ENCODE measurements around the gene NSUN6. TPM values are rescaled to one million over a fixed set of nuclear protein-coding genes. Genes with fewer than 3 reads are reported as not detected.

NSUN6 gene
- total RNA-seq, 2 experiments from 2014 or later = 23.2 to 27.2 TPM

- no peak overlapping the region for H2AFZ ChIP-seq (ENCODE audit: low read length)
Measured at GRCh38 chr10:18549105-18549504, 102.3 kb downstream of the NSUN6 start.

GRCh38 chr10:18545621-18546305 lies 105.6 kb downstream of the NSUN6 start:
- Histone ChIP-seq H3K4me2 (ENCODE audit: low read length) (no peak overlapping the region), H3K36me3 (ENCODE audit: insufficient read depth, low read length) (peaks cover 80% of the 10 kb centered on the region), H3K79me2 (ENCODE audit: insufficient read depth, low read depth, low read length) (no peaks in the 10 kb centered on the region), H3K27ac (ENCODE audit: low read depth, low read length, poor library complexity, severe bottlenecking) (no peak overlapping the region), H3K9me3 (ENCODE audit: low read length) (no peaks in the 10 kb centered on the region), H3K9me2 (ENCODE audit: insufficient read depth, low read length) (no peaks in the 10 kb centered on the region; the same call in 1 of the 2 replicates), H4K20me1 (ENCODE audit: insufficient read depth, low read length) (no peaks in the 10 kb centered on the region), H3K4me3 (ENCODE audit: low read depth, low read length, poor library complexity, severe bottlenecking) (no peak overlapping the region), H3K4me1 (ENCODE audit: insufficient read depth, low read length, poor library complexity, severe bottlenecking) (no peaks in the 10 kb centered on the region), H2AFZ (ENCODE audit: low read length) (no peak overlapping the region)
- intact Hi-C loops (cut with micrococcal nuclease; ENCODE audit: unreplicated experiment) = no loop called here
- DNase-seq (ENCODE audit: low spot score) = no peak
- ChIA-PET CTCF (ENCODE audit: unreplicated experiment) (no interaction called here), POLR2A (no interaction called here)
- no TSS peak for BruUV-seq (replicated peaks)
- TF ChIP-seq CTCF (conservative IDR thresholded peaks at IDR 0.05; ENCODE audit: low read length) = no peak

More at GRCh38 chr10:18549105-18549504, 102.3 kb downstream of the NSUN6 start:
- Histone ChIP-seq H4K20me1 (ENCODE audit: insufficient read depth, low read length) (no peaks in the 10 kb centered on the region), H3K4me3 (ENCODE audit: low read depth, low read length, poor library complexity, severe bottlenecking) (no peak overlapping the region), H3K9me3 (ENCODE audit: low read length) (no peaks in the 10 kb centered on the region), H3K27ac (ENCODE audit: low read depth, low read length, poor library complexity, severe bottlenecking) (no peak overlapping the region), H3K4me2 (ENCODE audit: low read length) (no peak overlapping the region), H3K79me2 (ENCODE audit: insufficient read depth, low read depth, low read length) (no peaks in the 10 kb centered on the region), H3K9me2 (ENCODE audit: insufficient read depth, low read length) (no peaks in the 10 kb centered on the region), H3K4me1 (ENCODE audit: insufficient read depth, low read length, poor library complexity, severe bottlenecking) (no peaks in the 10 kb centered on the region), H3K36me3 (ENCODE audit: insufficient read depth, low read length) (peaks cover 73% of the 10 kb centered on the region)
- CTCF ChIA-PET (ENCODE audit: unreplicated experiment) = no interaction called here
- TF ChIP-seq EZH2phosphoT487 (IDR thresholded peaks at IDR 0.05; ENCODE audit: borderline replicate concordance, low read depth, low read length) = no peak
- no peak for TF ChIP-seq CTCF (conservative IDR thresholded peaks at IDR 0.05; ENCODE audit: low read length)
- BruUV-seq (replicated peaks) = no TSS peak
- DNase-seq (ENCODE audit: low spot score) = no peak
- POLR2A ChIA-PET = interaction anchor here (0.6 kb wide), 2 partner anchors 218 to 1145 kb away, joined by 3 to 6 read pairs; no protein-coding TSS in a partner anchor
- intact Hi-C loops (cut with micrococcal nuclease; ENCODE audit: unreplicated experiment) = no loop called here

- no peak for TF ChIP-seq EZH2phosphoT487 (IDR thresholded peaks at IDR 0.05; ENCODE audit: borderline replicate concordance, low read depth, low read length)
- no peak for TF ChIP-seq CTCF (conservative IDR thresholded peaks at IDR 0.05; ENCODE audit: low read length)
- no TSS peak for BruUV-seq (replicated peaks)
- no peak overlapping the region for H2AFZ ChIP-seq (ENCODE audit: low read length)
- no peak overlapping the region for H3K27ac ChIP-seq (ENCODE audit: low read depth, low read length, poor library complexity, severe bottlenecking)
- DNase-seq (ENCODE audit: low spot score) = no peak
- H3K79me2 ChIP-seq (ENCODE audit: insufficient read depth, low read depth, low read length) = no peaks in the 10 kb centered on the region
- ChIA-PET POLR2A (no interaction called here), CTCF (ENCODE audit: unreplicated experiment) (no interaction called here)
- no peak overlapping the region for H3K4me2 ChIP-seq (ENCODE audit: low read length)
- no peak overlapping the region for H3K4me3 ChIP-seq (ENCODE audit: low read depth, low read length, poor library complexity, severe bottlenecking)
- H3K36me3 ChIP-seq (ENCODE audit: insufficient read depth, low read length) = peaks cover 86% of the 10 kb centered on the region
- no peaks in the 10 kb centered on the region; the same call in 1 of the 2 replicates for H3K9me2 ChIP-seq (ENCODE audit: insufficient read depth, low read length)
- intact Hi-C loops (cut with micrococcal nuclease; ENCODE audit: unreplicated experiment) = no loop called here
- H3K9me3 ChIP-seq (ENCODE audit: low read length) = no peaks in the 10 kb centered on the region
- no peaks in the 10 kb centered on the region for H3K4me1 ChIP-seq (ENCODE audit: insufficient read depth, low read length, poor library complexity, severe bottlenecking)
- H4K20me1 ChIP-seq (ENCODE audit: insufficient read depth, low read length) = no peaks in the 10 kb centered on the region
Measured at GRCh38 chr10:18542832-18543231, 108.6 kb downstream of the NSUN6 start.

All from OCI-LY7 (cell line).